NCI-H1694 (cell line): ENCODE results near the gene STXBP4.

Source experiments
- DNase-seq: peaks from one replicate; lab custom pipeline; 2025; lab: John Stamatoyannopoulos, UW

Gene STXBP4

GRCh38 chr17:55122114-55122513 lies 153.5 kb downstream of the STXBP4 start:
- no peak for DNase-seq

- DNase-seq: no peak
Observed at GRCh38 chr17:55124730-55125360, 156.3 kb downstream of the STXBP4 start.

- DNase-seq: no peak
Observed at GRCh38 chr17:55133583-55133982, 165.0 kb downstream of the STXBP4 start.

GRCh38 chr17:55134486-55135157 lies 166.1 kb downstream of the STXBP4 start:
- no peak for DNase-seq

GRCh38 chr17:55140809-55141208 lies 172.2 kb downstream of the STXBP4 start:
- no peak for DNase-seq

GRCh38 chr17:55144518-55144917 lies 176.0 kb downstream of the STXBP4 start:
- no peak for DNase-seq

- no peak for DNase-seq
Observed at GRCh38 chr17:55149485-55149884, 180.9 kb downstream of the STXBP4 start.

- DNase-seq: no peak
Observed at GRCh38 chr17:55152236-55152635, 183.7 kb downstream of the STXBP4 start.

- no peak for DNase-seq
Observed at GRCh38 chr17:55154101-55154500, 185.5 kb downstream of the STXBP4 start.

- DNase-seq: no peak
Observed at GRCh38 chr17:55155856-55156560, 187.4 kb downstream of the STXBP4 start.

- peak; percentile 40 for DNase-seq
Observed at GRCh38 chr17:55157165-55157564, 188.6 kb downstream of the STXBP4 start.

GRCh38 chr17:55158439-55158838 lies 189.9 kb downstream of the STXBP4 start:
- DNase-seq: no peak

GRCh38 chr17:55159251-55159650 lies 190.7 kb downstream of the STXBP4 start:
- no peak for DNase-seq

- no peak for DNase-seq
Observed at GRCh38 chr17:55160501-55160900, 191.9 kb downstream of the STXBP4 start.

- DNase-seq: no peak
Observed at GRCh38 chr17:55161935-55162555, 193.5 kb downstream of the STXBP4 start.

- DNase-seq: no peak
Observed at GRCh38 chr17:55162556-55162946, 194.0 kb downstream of the STXBP4 start.

- no peak for DNase-seq
Observed at GRCh38 chr17:55163408-55163807, 194.8 kb downstream of the STXBP4 start.

- DNase-seq: no peak
Observed at GRCh38 chr17:55166506-55166905, 197.9 kb downstream of the STXBP4 start.

- DNase-seq: no peak
Observed at GRCh38 chr17:55167024-55167725, 198.6 kb downstream of the STXBP4 start.

- no peak for DNase-seq
Observed at GRCh38 chr17:55168958-55169687, 200.6 kb downstream of the STXBP4 start.

- no peak for DNase-seq
Observed at GRCh38 chr17:55171634-55172328, 203.2 kb downstream of the STXBP4 start.
